Mesendoderm (in vitro differentiated cells): ENCODE results near the gene BCL10.
A peak's percentile ranks its signal among the peaks of the same experiment; 100 is the strongest.

Experiments
- DNase-seq: peaks from one replicate; pipeline ENCODE4 v3.0.0; 2013
- H2AK5ac ChIP-seq: 2 replicates; pipeline ENCODE4 v1.6.1; 2013; ENCODE audit warnings: low read length, inconsistent platforms
- H2BK120ac ChIP-seq: 2 replicates; pipeline ENCODE4 v1.6.1; 2013; ENCODE audit warnings: low read depth, mild to moderate bottlenecking, low read length, moderate library complexity, mixed read lengths
- H2BK15ac ChIP-seq: replicated peaks from 2 replicates; pipeline ENCODE4 v1.6.1; 2013; ENCODE audit warnings: low read depth, mild to moderate bottlenecking, moderate library complexity
- H2BK5ac ChIP-seq: 2 replicates; pipeline ENCODE4 v1.6.1; 2013; ENCODE audit warnings: low read length, inconsistent platforms
- H3K18ac ChIP-seq: 2 replicates; pipeline ENCODE4 v1.6.1; 2013; ENCODE audit warnings: mild to moderate bottlenecking, low read length, mixed read lengths
- H3K23ac ChIP-seq: one replicate; pipeline ENCODE4 v1.6.1; 2013; ENCODE audit warnings: low read length
- H3K27ac ChIP-seq: 2 replicates; pipeline ENCODE4 v1.5.1; 2013; ENCODE audit warnings: low read depth, mild to moderate bottlenecking, inconsistent platforms, low read length, moderate library complexity
- H3K27me3 ChIP-seq: 2 replicates; pipeline ENCODE4 v1.6.1; 2013; ENCODE audit warnings: low read length, control low read depth, mild to moderate bottlenecking, inconsistent platforms; ENCODE audit not compliant: insufficient read depth, poor library complexity
- H3K36me3 ChIP-seq: 2 replicates; pipeline ENCODE4 v1.6.1; 2013; ENCODE audit warnings: low read length, inconsistent platforms; ENCODE audit not compliant: control insufficient read depth, insufficient read depth
- H3K4ac ChIP-seq: one replicate; pipeline ENCODE4 v1.6.1; 2013; ENCODE audit warnings: low read depth, mild to moderate bottlenecking, low read length, moderate library complexity
- H3K4me1 ChIP-seq: 2 replicates; pipeline ENCODE4 v1.6.1; 2013; ENCODE audit warnings: low read depth, low read length, inconsistent platforms; ENCODE audit not compliant: control insufficient read depth
- H3K4me2 ChIP-seq: 2 replicates; pipeline ENCODE4 v1.6.1; 2013; ENCODE audit warnings: low read length
- H3K4me3 ChIP-seq: 2 replicates; pipeline ENCODE4 v1.5.1; 2013; ENCODE audit warnings: mild to moderate bottlenecking, low read length
- H3K56ac ChIP-seq: one replicate; pipeline ENCODE4 v1.6.1; 2013; ENCODE audit warnings: low read length
- H3K79me1 ChIP-seq: 2 replicates; pipeline ENCODE4 v1.6.1; 2013; ENCODE audit warnings: low read length, inconsistent platforms
- H3K79me2 ChIP-seq: 2 replicates; pipeline ENCODE4 v1.6.1; 2013; ENCODE audit warnings: mild to moderate bottlenecking, low read length; ENCODE audit not compliant: control insufficient read depth, insufficient read depth
- H3K9ac ChIP-seq: 2 replicates; pipeline ENCODE4 v1.6.1; 2013; ENCODE audit warnings: low read length, inconsistent platforms
- H4K5ac ChIP-seq: one replicate; pipeline ENCODE4 v1.6.1; 2013; ENCODE audit warnings: low read length
- H4K8ac ChIP-seq: one replicate; pipeline ENCODE4 v1.6.1; 2013; ENCODE audit warnings: low read depth, mild to moderate bottlenecking, control low read depth, low read length, moderate library complexity
- WGBS: extraction: QIAGEN DNeasy Blood & Tissue Kit; methylation state at CpG from one replicate; pipeline ENCODE4 v1.1.7; 2013; ENCODE audit warnings: low lambda C conversion rate, missing lambda C conversion rate; ENCODE audit not compliant: insufficient coverage; ENCODE audit errors: extremely low coverage; 5-methylcytosine and 5-hydroxymethylcytosine counted together

BCL10 gene

GRCh38 chr1:85320371-85321131 lies 44.1 kb upstream of the BCL10 start:
- Histone ChIP-seq H4K5ac (no peak overlapping the region), H2BK5ac (no peak overlapping the region), H3K27ac (peak overlapping the region; percentile 7), H3K56ac (no peak overlapping the region), H3K9ac (no peak overlapping the region), H3K4me3 (no peak overlapping the region), H2AK5ac (no peak overlapping the region), H3K36me3 (no peaks in the 10 kb centered on the region), H3K27me3 (no peaks in the 10 kb centered on the region), H3K79me1 (no peaks in the 10 kb centered on the region), H3K23ac (no peak overlapping the region), H3K4me1 (peaks cover 3% of the 10 kb centered on the region), H3K4ac (no peak overlapping the region), H2BK15ac (no peak overlapping the region), H3K4me2 (no peak overlapping the region), H3K18ac (no peak overlapping the region), H3K79me2 (no peaks in the 10 kb centered on the region), H4K8ac (no peak overlapping the region), H2BK120ac (peak overlapping the region; percentile 24)
- DNase-seq: peak; percentile 58
- no CpG with 5 or more reads among the region's 2 CpGs for WGBS

GRCh38 chr1:85319931-85320330 lies 43.5 kb upstream of the BCL10 start:
- no peaks in the 10 kb centered on the region for H3K79me1 ChIP-seq
- no peak overlapping the region for H3K27ac ChIP-seq
- H3K4me1 ChIP-seq: no peaks in the 10 kb centered on the region
- H4K8ac ChIP-seq: no peak overlapping the region
- no peak overlapping the region for H2BK5ac ChIP-seq
- peak; percentile 33 for DNase-seq
- no peak overlapping the region for H4K5ac ChIP-seq
- no peak overlapping the region for H3K56ac ChIP-seq
- no peak overlapping the region for H3K23ac ChIP-seq
- H3K4me3 ChIP-seq: no peak overlapping the region
- WGBS: no CpG with 5 or more reads among the region's 4 CpGs
- H3K27me3 ChIP-seq: no peaks in the 10 kb centered on the region
- H3K4ac ChIP-seq: no peak overlapping the region
- no peak overlapping the region for H3K18ac ChIP-seq
- no peak overlapping the region for H3K9ac ChIP-seq
- no peaks in the 10 kb centered on the region for H3K79me2 ChIP-seq
- H2BK15ac ChIP-seq: no peak overlapping the region
- H3K4me2 ChIP-seq: no peak overlapping the region
- H2AK5ac ChIP-seq: no peak overlapping the region
- no peak overlapping the region for H2BK120ac ChIP-seq
- no peaks in the 10 kb centered on the region for H3K36me3 ChIP-seq

- Histone ChIP-seq H3K9ac (no peak overlapping the region), H2AK5ac (no peak overlapping the region), H3K36me3 (no peaks in the 10 kb centered on the region), H3K56ac (no peak overlapping the region), H2BK120ac (no peak overlapping the region), H2BK15ac (no peak overlapping the region), H3K4ac (no peak overlapping the region), H3K18ac (no peak overlapping the region), H4K5ac (no peak overlapping the region), H3K4me3 (no peak overlapping the region), H3K4me1 (no peaks in the 10 kb centered on the region), H3K23ac (no peak overlapping the region), H3K27ac (no peak overlapping the region), H3K4me2 (no peak overlapping the region), H3K79me1 (no peaks in the 10 kb centered on the region), H3K79me2 (no peaks in the 10 kb centered on the region), H2BK5ac (no peak overlapping the region), H4K8ac (no peak overlapping the region), H3K27me3 (no peaks in the 10 kb centered on the region)
- WGBS: no CpG with 5 or more reads among the region's 3 CpGs
- no peak for DNase-seq
These were observed 43.1 kb upstream of the BCL10 start for GRCh38 chr1:85319491-85319890.

GRCh38 chr1:85318217-85318616 lies 41.8 kb upstream of the BCL10 start:
- Histone ChIP-seq H2AK5ac (no peak overlapping the region), H3K27me3 (no peaks in the 10 kb centered on the region), H2BK15ac (no peak overlapping the region), H3K4me1 (no peaks in the 10 kb centered on the region), H2BK5ac (no peak overlapping the region), H3K56ac (no peak overlapping the region), H3K9ac (no peak overlapping the region), H3K79me1 (no peaks in the 10 kb centered on the region), H3K4me3 (no peak overlapping the region), H3K18ac (no peak overlapping the region), H3K79me2 (no peaks in the 10 kb centered on the region), H3K4ac (no peak overlapping the region), H2BK120ac (no peak overlapping the region), H4K5ac (no peak overlapping the region), H4K8ac (no peak overlapping the region), H3K23ac (no peak overlapping the region), H3K27ac (no peak overlapping the region), H3K36me3 (no peaks in the 10 kb centered on the region), H3K4me2 (no peak overlapping the region)
- no peak for DNase-seq
- WGBS: no CpG with 5 or more reads among the region's 1 CpG

GRCh38 chr1:85317560-85317959 lies 41.1 kb upstream of the BCL10 start:
- H3K18ac ChIP-seq: no peak overlapping the region
- H2BK120ac ChIP-seq: no peak overlapping the region
- no peak overlapping the region for H3K4me2 ChIP-seq
- H3K36me3 ChIP-seq: no peaks in the 10 kb centered on the region
- no peak overlapping the region for H3K23ac ChIP-seq
- no peak for DNase-seq
- no peak overlapping the region for H3K56ac ChIP-seq
- H3K27me3 ChIP-seq: no peaks in the 10 kb centered on the region
- H4K8ac ChIP-seq: no peak overlapping the region
- no peak overlapping the region for H4K5ac ChIP-seq
- no peaks in the 10 kb centered on the region for H3K4me1 ChIP-seq
- no peak overlapping the region for H3K4ac ChIP-seq
- H3K79me1 ChIP-seq: no peaks in the 10 kb centered on the region
- no peak overlapping the region for H2BK5ac ChIP-seq
- H3K27ac ChIP-seq: no peak overlapping the region
- H3K9ac ChIP-seq: no peak overlapping the region
- no peaks in the 10 kb centered on the region for H3K79me2 ChIP-seq
- no peak overlapping the region for H3K4me3 ChIP-seq
- no CpG with 5 or more reads among the region's 5 CpGs for WGBS
- H2AK5ac ChIP-seq: no peak overlapping the region
- no peak overlapping the region for H2BK15ac ChIP-seq

GRCh38 chr1:85316321-85316720 lies 39.9 kb upstream of the BCL10 start:
- Histone ChIP-seq H3K23ac (no peak overlapping the region), H3K4me3 (no peak overlapping the region), H3K4me2 (no peak overlapping the region), H3K4ac (no peak overlapping the region), H4K8ac (no peak overlapping the region), H3K27ac (no peak overlapping the region), H2AK5ac (no peak overlapping the region), H3K9ac (no peak overlapping the region), H3K27me3 (no peaks in the 10 kb centered on the region), H3K4me1 (peaks cover 3% of the 10 kb centered on the region), H2BK15ac (no peak overlapping the region), H3K36me3 (no peaks in the 10 kb centered on the region), H2BK5ac (no peak overlapping the region), H3K79me2 (no peaks in the 10 kb centered on the region), H2BK120ac (no peak overlapping the region), H3K79me1 (no peaks in the 10 kb centered on the region), H4K5ac (no peak overlapping the region), H3K56ac (no peak overlapping the region), H3K18ac (no peak overlapping the region)
- no peak for DNase-seq
- no CpG with 5 or more reads among the region's 2 CpGs for WGBS
